Caki2 (cell line): ENCODE data around the gene KRTAP9-4. TPM values are rescaled to one million over a fixed set of nuclear protein-coding genes. Genes with fewer than 3 reads are reported as not detected.
"Not testable (repeated sequence)": the region's sequence is repeated elsewhere in the genome, so short reads cannot be mapped to it uniquely, and the experiment has no call there.

Experiments used
- DNase-seq: peaks from one replicate; pipeline ENCODE4 v3.0.0-alpha.2; 2015; ENCODE audit warnings: low read depth
- in situ Hi-C: cut with HindIII; loops from 2 replicates; pipeline ENCODE4 v1.10.0; 2016; ENCODE audit warnings: low sequenced_read_pairs, low pct_unique_long_range_greater_than_20kb, mixed read lengths
- total RNA-seq: library from RNA; depleted of rRNA; stranded (reverse); fragments of >200 nt; shearing (Covaris generic); gene quantifications from 2 replicates; pipeline ENCODE4 v1.2.3, GENCODE V29; 2014; ENCODE audit warnings: low replicate concordance

KRTAP9-4 gene
- total RNA-seq, 1 experiment from 2014 or later = not detected

DNA sequence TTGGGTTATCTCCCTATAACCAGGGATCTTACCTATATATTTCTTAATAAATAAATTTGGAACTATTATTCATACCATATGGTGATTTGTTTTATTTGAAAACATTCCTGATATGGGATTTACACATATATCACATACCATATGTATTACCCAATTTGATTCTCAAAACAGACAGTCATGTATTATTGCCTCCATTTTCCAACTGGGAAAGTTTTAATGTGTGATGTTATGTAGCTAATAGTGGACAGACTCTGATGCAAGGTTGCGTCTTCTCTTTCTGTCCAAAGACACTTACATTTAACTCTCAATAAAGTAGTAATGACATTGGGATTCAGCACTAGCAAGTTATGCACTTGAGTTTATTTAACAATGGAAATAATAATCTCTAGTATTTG is 6.8 kb downstream of the KRTAP9-4 start:
- in situ Hi-C loops = no loop called here
- DNase-seq = no peak

DNA sequence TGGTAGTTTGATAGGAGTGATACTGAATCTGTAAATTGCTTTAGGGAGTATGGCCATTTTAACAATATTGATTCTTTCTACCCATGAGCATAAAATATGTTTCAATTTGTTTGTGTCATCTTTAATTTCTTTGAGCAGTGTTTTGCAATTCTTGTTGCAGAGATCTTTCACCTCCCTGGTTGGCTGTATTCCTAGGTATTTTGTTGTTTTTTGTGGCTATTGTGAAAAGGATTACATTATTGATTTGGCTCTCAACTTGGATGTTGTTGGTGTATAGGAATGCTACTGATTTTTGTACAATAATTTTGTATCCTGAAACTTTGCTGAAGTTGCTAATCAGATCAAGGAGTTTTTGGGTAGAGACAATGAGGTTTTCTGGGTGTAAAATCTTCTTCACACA is 8.9 kb downstream of the KRTAP9-4 start:
- in situ Hi-C loops = no loop called here

DNA sequence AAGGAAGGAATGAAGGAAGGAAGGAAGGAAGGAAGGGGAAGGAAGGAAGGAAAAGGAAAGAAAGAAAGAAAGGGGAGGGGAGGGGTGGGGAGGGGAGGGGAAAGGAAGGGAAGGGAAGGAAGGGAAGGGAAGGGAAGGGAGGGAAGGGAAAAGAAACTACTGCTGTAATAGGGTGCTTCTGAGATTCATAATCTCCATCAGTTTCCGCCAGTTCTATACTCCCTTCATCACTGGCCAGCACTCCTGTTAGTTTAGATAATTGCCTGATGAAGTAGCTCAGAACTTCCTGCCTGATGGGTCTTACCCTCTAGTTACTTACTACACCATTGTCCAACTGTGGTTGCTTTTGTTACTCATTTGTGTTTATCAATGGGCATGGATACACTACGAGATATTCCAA is 13.7 kb downstream of the KRTAP9-4 start:
- in situ Hi-C loops = no loop called here
- no peak for DNase-seq

More for the DNA sequence above, 8.9 kb downstream of the KRTAP9-4 start:
- no peak for DNase-seq

DNA sequence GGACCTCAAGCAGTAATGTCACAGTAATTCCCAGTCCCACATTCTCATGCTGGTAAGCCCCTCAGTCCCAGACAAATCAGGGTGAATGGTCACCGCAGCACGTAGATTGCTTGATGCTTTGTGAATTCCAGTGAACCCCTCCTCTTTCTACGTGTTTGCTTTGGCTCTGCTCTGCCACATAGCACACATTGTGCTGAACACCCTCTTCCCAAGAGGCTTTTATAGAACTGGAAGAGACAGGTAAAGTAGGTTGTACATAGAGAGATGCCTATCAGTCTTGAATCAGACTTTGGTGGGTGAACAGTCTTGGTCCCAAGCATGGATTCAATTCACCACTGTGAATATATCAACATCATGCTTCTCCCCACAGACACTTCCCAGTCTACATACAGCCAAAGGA is 15.1 kb downstream of the KRTAP9-4 start:
- in situ Hi-C loops = no loop called here
- DNase-seq = no peak

DNA sequence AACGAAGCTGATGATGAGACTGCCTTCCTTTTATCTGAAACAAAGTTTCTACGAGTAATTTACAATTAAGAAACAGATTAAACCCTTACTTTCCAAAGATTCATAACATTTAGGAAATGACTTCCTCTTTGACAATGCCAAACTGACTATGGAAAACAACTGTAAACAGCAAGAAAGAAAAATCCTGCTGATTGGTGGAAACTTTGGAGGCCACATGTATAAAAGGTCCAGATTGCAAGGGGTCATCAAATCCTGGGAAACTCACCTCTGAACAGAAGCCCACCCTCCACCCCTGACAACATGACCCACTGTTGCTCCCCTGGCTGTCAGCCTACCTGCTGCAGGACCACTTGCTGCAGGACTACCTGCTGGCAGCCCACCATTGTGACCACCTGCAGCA is 15.6 kb downstream of the KRTAP9-4 start, which contains the start of gene KRTAP9-6:
Gene KRTAP9-6 (plus strand): TSS at position 301 of the 400 bp plus-strand sequence. CDS start 0 bp downstream, at position 301.
- in situ Hi-C loops = no loop called here
- no peak for DNase-seq

DNA sequence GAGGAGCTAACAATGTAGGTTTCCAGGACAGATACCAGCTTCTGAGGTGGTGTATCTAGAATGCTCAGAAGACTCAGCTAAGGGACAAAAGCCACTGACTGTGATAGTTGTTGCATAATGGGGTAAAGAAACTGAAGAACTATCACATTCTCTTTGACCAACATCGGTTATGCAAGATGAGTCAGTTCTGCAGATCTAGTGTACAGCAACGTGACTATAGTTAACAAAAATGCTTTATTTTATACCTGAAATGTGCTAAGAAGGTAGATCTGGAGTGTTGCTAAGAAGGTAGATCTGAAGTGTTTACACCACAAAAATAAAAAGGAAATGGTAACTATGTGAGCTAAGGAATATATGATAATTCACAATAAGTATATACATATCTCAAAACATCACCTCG is 18.2 kb downstream of the KRTAP9-4 start:
- DNase-seq = no peak
- in situ Hi-C loops = no loop called here

DNA sequence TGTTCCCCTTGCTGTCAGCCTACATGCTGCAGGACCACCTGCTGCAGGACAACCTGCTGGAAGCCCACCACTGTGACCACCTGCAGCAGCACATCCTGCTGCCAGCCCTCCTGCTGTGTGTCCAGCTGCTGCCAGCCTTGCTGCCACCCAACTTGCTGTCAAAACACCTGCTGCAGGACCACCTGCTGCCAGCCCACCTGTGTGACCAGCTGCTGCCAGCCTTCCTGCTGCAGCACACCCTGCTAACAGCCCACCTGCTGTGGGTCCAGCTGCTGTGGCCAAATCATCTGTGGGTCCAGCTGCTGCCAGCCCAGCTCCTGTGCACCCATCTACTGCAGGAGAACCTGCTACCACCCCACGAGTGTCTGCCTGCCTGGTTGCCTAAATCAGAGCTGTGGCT is 21.8 kb downstream of the KRTAP9-4 start:
- in situ Hi-C loops, DNase-seq: not testable (repeated sequence)

DNA sequence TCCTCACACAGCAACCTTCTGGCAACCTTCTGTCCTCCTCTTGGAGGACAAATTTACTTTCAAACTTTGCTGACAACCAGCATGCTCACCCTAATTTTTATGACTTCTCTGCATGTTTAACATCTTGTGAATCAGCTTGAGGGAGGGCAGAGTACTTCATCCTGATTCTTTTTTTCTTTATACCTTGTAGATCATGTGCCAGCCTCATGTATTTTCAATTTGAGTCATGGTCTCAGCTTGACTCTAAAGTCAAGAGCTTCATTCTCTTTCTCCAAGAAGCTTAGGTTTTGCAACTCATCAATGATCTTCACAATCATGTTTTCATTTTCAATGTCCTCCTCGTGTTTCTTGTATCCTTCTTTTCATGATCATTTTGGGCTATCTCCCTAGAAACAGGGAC is 22.4 kb downstream of the KRTAP9-4 start:
- DNase-seq = no peak
- in situ Hi-C loops = no loop called here

DNA sequence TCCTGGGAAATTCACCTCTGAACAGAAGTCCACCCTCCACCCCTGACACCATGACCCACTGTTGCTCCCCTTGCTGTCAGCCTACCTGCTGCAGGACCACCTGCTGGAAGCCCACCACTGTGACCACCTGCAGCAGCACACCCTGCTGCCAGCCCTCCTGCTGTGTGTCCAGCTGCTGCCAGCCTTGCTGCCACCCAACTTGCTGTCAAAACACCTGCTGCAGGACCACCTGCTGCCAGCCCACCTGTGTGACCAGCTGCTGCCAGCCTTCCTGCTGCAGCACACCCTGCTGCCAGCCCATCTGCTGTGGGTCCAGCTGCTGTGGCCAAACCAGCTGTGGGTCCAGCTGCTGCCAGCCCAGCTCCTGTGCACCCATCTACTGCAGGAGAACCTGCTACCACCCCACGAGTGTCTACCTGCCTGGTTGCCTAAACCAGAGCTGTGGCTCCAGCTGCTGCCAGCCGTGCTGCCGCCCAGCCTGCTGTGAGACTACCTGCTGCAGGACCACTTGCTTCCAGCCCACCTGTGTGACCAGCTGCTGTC is 26.2 kb downstream of the KRTAP9-4 start, which contains the start of gene KRTAP9-7:
Gene KRTAP9-7 (plus strand): TSS at position 51 of the 543 bp plus-strand sequence. CDS start 0 bp downstream, at position 51.
- in situ Hi-C loops, DNase-seq: not testable (repeated sequence)

DNA sequence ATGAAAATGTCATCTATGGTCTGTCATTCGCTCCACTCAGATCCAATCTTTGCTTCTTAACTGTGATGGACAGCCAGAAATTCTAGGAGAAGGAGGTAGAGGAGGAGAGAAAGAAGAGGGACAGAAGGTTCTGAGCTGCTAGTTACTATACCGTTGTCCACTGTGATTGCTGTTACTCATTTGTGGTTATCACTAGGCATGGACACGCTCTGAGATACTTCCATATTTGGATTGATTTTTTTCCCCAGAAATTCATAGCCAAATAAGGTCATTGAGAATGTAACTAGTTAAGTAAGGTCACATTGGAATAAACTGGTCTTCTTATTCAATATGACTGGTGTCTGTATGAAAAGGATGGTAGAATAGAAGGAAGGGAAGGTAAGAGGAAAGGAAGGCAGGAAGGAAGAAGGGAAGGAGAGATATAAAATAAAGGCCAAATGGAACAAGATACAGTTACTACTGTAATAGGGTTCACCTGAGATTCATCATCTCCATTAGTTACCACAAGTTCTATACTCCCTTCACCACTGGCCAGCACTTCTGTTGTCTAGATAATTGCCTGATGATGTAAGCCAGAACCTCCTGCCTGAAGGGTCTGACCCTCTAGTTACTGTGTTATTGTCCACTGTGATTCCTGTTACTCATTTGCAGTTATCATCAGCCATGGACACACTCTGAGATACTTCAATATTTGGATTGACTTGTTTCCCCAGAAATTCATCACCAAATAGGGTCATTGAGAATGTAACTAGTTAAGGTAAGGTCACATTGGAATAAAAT is 28.9 kb downstream of the KRTAP9-4 start:
- DNase-seq = no peak
- in situ Hi-C loops = no loop called here

DNA sequence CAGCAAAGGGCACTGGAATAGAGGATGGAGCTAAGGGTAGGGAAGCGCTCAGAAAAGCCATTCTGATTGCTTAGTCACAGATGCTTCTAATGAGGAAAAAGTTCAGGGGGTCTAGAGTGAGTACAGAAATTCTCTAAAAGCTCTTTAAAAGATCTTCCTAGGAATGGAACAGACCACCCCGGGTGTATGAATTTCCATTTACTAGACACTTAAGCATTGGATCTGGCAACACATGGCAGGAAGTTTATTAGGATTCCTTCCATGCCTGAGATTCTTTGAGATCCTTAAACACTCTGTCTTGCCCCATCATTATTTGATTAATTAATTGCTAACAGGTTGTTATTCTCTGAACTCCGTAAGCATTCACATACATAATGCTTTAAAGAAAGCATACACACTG is 34.6 kb downstream of the KRTAP9-4 start:
- in situ Hi-C loops = no loop called here
- DNase-seq = no peak

DNA sequence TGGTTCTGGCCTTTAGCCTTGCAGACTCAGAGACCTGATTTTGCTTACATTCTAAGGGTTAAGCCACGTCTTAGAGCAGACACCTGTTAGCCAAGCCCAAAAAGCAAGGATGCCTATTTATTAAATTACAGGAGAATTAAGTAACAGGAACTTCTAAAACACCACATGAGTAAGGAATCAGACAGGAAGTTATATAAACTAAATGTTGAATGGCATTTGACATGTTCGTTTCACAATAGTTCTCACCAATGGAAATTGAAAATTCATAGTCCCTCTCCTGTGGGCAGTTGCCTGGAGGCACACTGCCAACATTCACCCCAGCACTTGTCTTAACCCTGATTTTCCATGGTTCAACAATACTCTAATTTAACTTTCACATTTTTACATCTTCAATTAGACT is 35.1 kb downstream of the KRTAP9-4 start:
- DNase-seq = no peak

DNA sequence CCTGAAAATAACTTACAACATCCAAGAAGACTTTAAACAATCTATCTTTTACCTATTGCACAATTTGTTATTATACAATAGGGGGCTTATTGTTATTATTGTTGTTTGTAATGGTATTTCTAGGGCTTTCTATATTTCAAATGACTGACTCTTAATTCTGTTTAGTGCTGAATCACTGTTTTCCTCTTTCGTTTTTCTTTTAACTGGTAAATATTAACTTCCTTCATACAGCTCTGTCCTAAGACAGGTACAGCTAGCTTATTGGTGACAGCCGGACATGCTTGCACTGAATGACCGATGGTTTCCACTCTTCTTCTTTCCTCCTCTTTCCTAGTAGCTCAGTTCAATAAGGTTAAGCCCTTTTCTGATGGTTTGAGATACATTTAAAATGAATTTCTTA is 37.6 kb downstream of the KRTAP9-4 start:
- in situ Hi-C loops = no loop called here
- peak; percentile 38 for DNase-seq

More for the DNA sequence above, 35.1 kb downstream of the KRTAP9-4 start:
- in situ Hi-C loops = no loop called here

DNA sequence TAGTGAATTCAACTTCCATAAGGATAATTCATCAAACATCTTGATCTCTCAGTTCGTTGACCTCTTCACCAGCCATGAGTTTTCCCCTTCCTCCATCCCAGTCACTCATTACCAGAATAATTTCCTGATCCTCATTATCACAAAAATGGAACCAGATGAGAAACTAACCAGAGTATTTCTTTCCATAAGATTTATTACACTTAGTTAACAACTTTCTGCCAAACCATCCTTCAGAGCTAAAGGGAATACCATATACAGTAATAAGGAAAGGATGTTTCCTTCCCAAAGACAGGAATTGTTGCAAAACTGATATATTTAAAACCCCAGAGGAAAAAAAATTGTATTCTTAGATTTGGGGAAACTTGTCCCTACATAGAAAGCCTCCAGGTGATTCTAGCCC is 44.5 kb downstream of the KRTAP9-4 start:
- no peak for DNase-seq
- in situ Hi-C loops = no loop called here

DNA sequence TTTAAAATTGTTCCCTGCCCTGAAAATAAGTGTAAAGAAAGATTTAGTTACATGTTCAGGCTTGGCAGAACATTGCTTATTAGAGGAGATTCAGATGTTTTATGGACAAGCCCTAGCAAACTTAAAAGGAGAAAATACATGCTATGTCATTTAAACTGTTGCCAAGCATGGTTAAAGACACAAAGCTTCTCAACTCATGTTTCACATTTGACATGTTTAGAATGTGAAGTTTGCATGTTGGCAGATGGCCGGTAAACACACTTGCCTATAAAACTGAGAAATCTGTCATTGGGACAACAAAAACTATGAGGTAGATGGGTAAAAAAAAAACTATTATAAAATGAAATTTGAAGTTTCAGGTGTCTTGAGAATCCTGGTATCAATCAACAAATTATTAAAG is 47.4 kb downstream of the KRTAP9-4 start:
- in situ Hi-C loops = no loop called here
- no peak for DNase-seq

DNA sequence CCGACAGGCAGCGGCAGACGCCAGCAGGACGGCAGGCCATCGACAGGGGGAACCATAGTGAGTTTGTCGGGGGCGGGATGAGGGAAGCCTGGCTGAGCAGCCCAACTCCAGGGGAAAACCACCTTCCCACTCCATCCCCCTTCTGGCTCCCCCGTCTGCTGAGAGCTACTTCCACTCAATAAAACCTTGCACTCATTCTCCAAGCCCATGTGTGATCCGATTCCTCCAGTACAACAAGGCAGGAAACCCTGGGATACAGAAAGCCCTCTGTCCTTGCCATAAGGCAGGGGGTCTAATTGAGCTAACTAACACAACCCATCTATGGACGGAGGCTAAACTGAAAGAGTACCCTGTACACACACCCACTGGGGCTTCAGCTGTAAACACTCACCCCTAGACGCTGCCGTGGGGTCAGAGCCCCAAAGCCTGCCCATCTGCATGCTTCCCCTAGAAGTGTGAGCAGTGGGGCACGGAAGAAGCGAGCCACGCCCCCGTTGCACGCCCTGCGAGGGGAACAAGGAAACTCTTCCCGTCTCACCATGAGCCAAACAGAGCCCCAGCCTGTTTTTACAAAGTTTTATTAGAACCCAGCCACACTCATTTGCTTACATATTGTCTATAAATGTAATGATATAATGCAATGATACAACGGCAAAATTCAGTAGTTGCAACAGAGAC is 49.1 kb downstream of the KRTAP9-4 start:
- in situ Hi-C loops = no loop called here

More for the DNA sequence above, 49.1 kb downstream of the KRTAP9-4 start:
- DNase-seq = no peak
